C4-2B (cell line): ENCODE results near the gene SMIM38.

Experiments
- CTCF ChIP-seq: fragments of 450-650 bp; conservative IDR thresholded peaks from 2 replicates; pipeline ENCODE4 v1.5.1; 2017; ENCODE audit warnings: mild to moderate bottlenecking
- ZFX ChIP-seq: fragments of 450-650 bp; IDR thresholded peaks from 2 replicates; pipeline ENCODE4 v1.6.1; 2017

DNA sequence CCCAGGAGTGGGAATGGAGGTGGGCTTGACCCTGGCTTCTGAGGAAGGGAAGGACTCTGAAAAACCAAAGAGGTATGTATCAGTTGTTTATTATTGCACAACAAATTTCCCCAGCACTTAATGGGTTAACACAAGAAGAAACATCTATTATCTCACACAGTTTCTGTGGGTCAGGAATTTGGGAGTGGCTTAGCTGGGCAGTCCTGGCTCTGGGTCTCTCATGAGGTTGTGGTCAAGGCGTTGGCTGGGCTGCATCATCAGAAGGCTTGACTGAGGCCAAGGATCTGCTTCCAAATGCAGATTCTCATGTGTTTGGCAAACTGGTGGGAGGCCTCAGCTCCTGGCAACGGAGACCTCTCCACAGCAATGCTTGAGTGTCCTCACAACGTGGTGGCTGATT is 17.5 kb upstream of the SMIM38 start:
- TF ChIP-seq CTCF (no peak), ZFX (no peak)
